Measurements from ENCODE around the gene HSD17B2. TPM values are rescaled to one million over a fixed set of nuclear protein-coding genes. Genes with fewer than 3 reads are reported as not detected.

Gene HSD17B2
- total RNA-seq, 2 donors from 2014 or later = 12.2 to 24.1 TPM

DNA sequence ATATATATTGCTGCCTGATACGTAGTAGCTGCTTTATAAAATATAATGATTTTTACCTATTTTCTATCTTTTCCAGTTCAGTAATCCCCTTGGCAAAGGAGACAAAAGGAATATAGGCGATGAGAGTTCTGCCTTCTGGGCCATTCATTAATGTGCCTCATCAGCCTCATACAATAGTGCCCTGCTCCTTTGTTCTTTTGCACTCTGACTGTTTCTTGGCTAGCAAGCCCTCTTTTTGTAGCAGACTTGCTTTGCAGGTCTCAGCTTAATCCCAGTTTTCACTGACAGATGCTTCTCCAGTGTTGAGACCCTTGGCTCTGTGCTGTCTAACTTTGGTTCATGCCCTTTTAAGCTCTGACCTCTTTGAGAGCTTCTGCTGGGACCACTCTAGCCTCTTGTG lies 10.4 kb downstream of the HSD17B2 start:
- H3K36me3 ChIP-seq (replicated peaks in 1 of 2; ENCODE audit: insufficient read depth in 1 of 2, low read depth in 2 of 2) = no peaks in the 10 kb centered on the region
- no peaks in the 10 kb centered on the region for H3K27me3 ChIP-seq
- H3K9me3 ChIP-seq = no peaks in the 10 kb centered on the region
- peaks cover 26% of the 10 kb centered on the region for H3K4me1 ChIP-seq
- 40 to 60% methylated on average over 2 of the region's 2 CpGs for WGBS, 2 donors
- intact Hi-C loops (cut with DNase I) = no loop called here
- DNase-seq (no peak), ATAC-seq (no peak)
- TF ChIP-seq, protein P1, sequence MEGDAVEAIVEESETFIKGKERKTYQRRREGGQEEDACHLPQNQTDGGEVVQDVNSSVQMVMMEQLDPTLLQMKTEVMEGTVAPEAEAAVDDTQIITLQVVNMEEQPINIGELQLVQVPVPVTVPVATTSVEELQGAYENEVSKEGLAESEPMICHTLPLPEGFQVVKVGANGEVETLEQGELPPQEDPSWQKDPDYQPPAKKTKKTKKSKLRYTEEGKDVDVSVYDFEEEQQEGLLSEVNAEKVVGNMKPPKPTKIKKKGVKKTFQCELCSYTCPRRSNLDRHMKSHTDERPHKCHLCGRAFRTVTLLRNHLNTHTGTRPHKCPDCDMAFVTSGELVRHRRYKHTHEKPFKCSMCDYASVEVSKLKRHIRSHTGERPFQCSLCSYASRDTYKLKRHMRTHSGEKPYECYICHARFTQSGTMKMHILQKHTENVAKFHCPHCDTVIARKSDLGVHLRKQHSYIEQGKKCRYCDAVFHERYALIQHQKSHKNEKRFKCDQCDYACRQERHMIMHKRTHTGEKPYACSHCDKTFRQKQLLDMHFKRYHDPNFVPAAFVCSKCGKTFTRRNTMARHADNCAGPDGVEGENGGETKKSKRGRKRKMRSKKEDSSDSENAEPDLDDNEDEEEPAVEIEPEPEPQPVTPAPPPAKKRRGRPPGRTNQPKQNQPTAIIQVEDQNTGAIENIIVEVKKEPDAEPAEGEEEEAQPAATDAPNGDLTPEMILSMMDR (IDR thresholded peaks at IDR 0.05) = no peak
- TF ChIP-seq POLR2A (IDR thresholded peaks at IDR 0.05) = no peak
- no peak overlapping the region for H3K4me3 ChIP-seq
- H3K27ac ChIP-seq = no peak overlapping the region

DNA sequence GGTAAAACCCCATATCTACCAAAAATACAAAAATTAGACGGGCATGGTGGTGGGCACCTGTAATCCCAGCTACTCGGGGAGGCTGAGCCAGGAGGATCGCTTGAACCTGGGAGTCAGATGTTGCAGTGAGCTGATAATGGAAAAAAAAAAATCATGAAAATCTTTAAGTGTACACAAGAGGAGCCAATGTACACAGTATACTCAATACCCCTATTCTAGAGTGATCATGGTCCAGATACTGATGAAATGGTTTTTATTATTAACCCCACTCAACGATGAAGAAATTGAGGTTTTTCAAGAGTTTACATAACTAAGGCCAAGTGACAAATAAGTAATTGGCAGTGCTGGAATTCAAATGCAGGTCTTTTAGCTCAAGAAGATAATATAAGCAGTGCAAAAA lies 11.5 kb downstream of the HSD17B2 start:
- H3K9me3 ChIP-seq = no peaks in the 10 kb centered on the region
- intact Hi-C loops (cut with DNase I) = no loop called here
- no peaks in the 10 kb centered on the region for H3K27me3 ChIP-seq
- TF ChIP-seq, protein P1 (IDR thresholded peaks at IDR 0.05) = no peak
- no peak for TF ChIP-seq POLR2A (IDR thresholded peaks at IDR 0.05)
- no peaks in the 10 kb centered on the region for H3K36me3 ChIP-seq (replicated peaks in 1 of 2; ENCODE audit: insufficient read depth in 1 of 2, low read depth in 2 of 2)
- peaks cover 37% of the 10 kb centered on the region for H3K4me1 ChIP-seq
- 66 to 71% methylated on average over 4 of the region's 4 CpGs for WGBS, 2 donors
- ATAC-seq (no peak), DNase-seq (no peak)
- no peak overlapping the region for H3K27ac ChIP-seq
- H3K4me3 ChIP-seq = no peak overlapping the region

DNA sequence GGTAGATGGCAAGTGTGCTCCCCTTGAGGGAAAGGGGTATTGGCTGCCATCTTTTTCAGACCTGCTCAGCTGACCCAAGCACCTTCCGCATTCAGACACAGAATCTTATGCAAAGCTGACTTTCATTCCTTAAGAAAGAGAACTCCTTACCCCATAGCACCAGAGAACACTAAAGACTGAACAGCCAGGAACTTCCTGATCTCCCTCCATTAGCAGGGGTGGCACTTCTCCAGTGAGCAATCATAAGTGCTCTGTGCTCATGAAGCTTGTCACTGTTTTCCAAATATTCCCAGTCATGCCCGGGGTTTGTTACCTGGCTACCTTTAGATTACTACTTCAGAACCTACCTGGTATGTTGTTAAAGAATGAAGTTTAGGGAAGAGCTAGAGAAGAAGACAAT lies 11.9 kb downstream of the HSD17B2 start:
- ATAC-seq (no peak), DNase-seq (no peak)
- H3K27me3 ChIP-seq = no peaks in the 10 kb centered on the region
- H3K36me3 ChIP-seq (replicated peaks in 1 of 2; ENCODE audit: insufficient read depth in 1 of 2, low read depth in 2 of 2) = no peaks in the 10 kb centered on the region
- WGBS, 2 donors = 76% methylated on average over 2 of the region's 2 CpGs
- no peak overlapping the region for H3K27ac ChIP-seq
- H3K9me3 ChIP-seq = no peaks in the 10 kb centered on the region
- TF ChIP-seq POLR2A (IDR thresholded peaks at IDR 0.05) = no peak
- TF ChIP-seq, protein P1 (IDR thresholded peaks at IDR 0.05) = no peak
- intact Hi-C loops (cut with DNase I) = no loop called here
- H3K4me1 ChIP-seq = peaks cover 41% of the 10 kb centered on the region
- H3K4me3 ChIP-seq = no peak overlapping the region

DNA sequence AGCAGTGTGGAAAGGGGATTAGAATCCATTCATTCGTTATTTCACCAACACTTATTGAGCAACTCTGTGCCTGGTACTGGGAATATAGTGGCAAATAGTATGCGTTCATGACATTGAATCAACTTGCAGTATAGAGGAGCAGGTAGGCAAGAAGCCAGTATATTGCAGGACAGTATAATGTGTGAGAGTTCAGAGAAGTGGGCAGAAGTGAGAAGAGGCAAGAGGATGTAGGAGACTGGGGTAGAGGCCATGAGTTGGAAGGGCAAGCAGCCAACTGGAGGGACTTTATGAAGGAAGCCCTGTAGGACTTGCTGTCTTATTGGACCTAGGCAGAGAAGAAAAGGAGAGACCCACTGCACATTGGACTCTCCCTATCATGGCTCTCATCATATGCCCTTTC lies 12.3 kb downstream of the HSD17B2 start:
- H3K4me3 ChIP-seq = no peak overlapping the region
- H3K9me3 ChIP-seq = no peaks in the 10 kb centered on the region
- no peaks in the 10 kb centered on the region for H3K27me3 ChIP-seq
- DNase-seq (no peak), ATAC-seq (no peak)
- H3K27ac ChIP-seq = no peak overlapping the region
- no peaks in the 10 kb centered on the region for H3K36me3 ChIP-seq (replicated peaks in 1 of 2; ENCODE audit: insufficient read depth in 1 of 2, low read depth in 2 of 2)
- peaks cover 46% of the 10 kb centered on the region for H3K4me1 ChIP-seq
- intact Hi-C loops (cut with DNase I) = no loop called here
- WGBS, 2 donors = 83 to 88% methylated on average over 2 of the region's 2 CpGs
- TF ChIP-seq POLR2A (IDR thresholded peaks at IDR 0.05) = no peak
- TF ChIP-seq, protein P1 (IDR thresholded peaks at IDR 0.05) = no peak

DNA sequence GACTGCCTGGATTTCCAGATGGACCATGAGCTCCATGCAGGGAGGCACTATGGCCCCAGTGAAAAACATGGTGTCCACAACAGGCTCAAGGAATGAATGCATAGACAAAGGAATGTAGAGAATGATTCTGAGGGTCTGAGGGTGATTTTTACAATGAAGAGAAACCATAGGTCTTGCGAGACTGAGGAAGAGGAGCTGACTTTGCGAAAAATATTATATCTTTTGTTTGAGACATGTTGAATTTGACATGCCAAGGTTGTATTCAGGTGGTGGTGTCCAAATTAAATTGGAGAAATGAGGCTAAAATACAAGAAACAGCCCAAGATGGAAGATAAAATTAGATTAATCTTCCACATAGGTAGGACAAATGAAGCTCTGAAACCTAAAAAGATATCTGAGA lies 12.7 kb downstream of the HSD17B2 start:
- H3K9me3 ChIP-seq = no peaks in the 10 kb centered on the region
- H3K27me3 ChIP-seq = no peaks in the 10 kb centered on the region
- intact Hi-C loops (cut with DNase I) = no loop called here
- H3K36me3 ChIP-seq (replicated peaks in 1 of 2; ENCODE audit: insufficient read depth in 1 of 2, low read depth in 2 of 2) = no peaks in the 10 kb centered on the region
- TF ChIP-seq POLR2A (IDR thresholded peaks at IDR 0.05) = no peak
- TF ChIP-seq, protein P1 (IDR thresholded peaks at IDR 0.05) = no peak
- ATAC-seq (no peak), DNase-seq (no peak)
- WGBS, 2 donors = 85 to 98% methylated on average over 2 of the region's 2 CpGs
- H3K4me3 ChIP-seq = no peak overlapping the region
- H3K4me1 ChIP-seq = peaks cover 50% of the 10 kb centered on the region
- peak overlapping the region in 1 of 4 donors; percentile 62 for H3K27ac ChIP-seq
